ENCODE measurements around the gene GUCY1A2.

DNA sequence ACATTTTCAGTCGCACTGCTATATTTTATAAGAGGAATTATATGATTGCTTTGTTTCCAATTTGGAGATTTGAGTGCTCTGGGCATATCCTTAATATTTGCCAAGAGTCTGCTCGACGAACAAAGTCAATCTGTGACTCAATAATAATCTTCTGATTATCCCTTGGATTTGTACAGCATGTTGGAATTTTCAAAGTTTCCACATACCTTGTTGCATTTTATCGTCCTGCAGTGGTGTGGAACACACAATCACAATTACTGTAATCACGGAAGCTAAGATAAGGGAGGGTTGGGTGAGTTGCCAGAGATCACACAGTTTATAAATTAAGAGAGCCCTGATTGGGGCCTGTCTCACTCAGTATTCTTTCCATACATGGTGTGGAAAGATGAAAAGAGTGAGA is 189.3 kb downstream of the GUCY1A2 start:
- TF ChIP-seq YY1 (IDR thresholded peaks at IDR 0.05; ENCODE audit: low read depth): no peak
- TF ChIP-seq REST (IDR thresholded peaks at IDR 0.05; ENCODE audit: low read depth): no peak
- no peak for TF ChIP-seq USF1 (IDR thresholded peaks at IDR 0.05)
- no peak for TF ChIP-seq ZBTB7A (IDR thresholded peaks at IDR 0.05; ENCODE audit: low read depth)
- TF ChIP-seq FOXM1 (IDR thresholded peaks at IDR 0.05; ENCODE audit: borderline replicate concordance, low read depth): no peak
- TF ChIP-seq MAX (IDR thresholded peaks at IDR 0.05): no peak
- TF ChIP-seq EP300 (IDR thresholded peaks at IDR 0.05; ENCODE audit: borderline replicate concordance): no peak
- no peak for TF ChIP-seq TCF12 (IDR thresholded peaks at IDR 0.05; ENCODE audit: low read depth)
- no peak for TF ChIP-seq TEAD4 (IDR thresholded peaks at IDR 0.05)
- no peak for TF ChIP-seq CREB1 (IDR thresholded peaks at IDR 0.05; ENCODE audit: low read depth)
- no peak for TF ChIP-seq TAF1 (IDR thresholded peaks at IDR 0.05; ENCODE audit: low read depth)
- TF ChIP-seq CEBPB (IDR thresholded peaks at IDR 0.05): no peak
- no peak for TF ChIP-seq NFIC (IDR thresholded peaks at IDR 0.05)

All from Ishikawa (cell line).